Measurements from ENCODE around the gene EXTL1. TPM values are rescaled to one million over a fixed set of nuclear protein-coding genes. Genes with fewer than 3 reads are reported as not detected.

Gene EXTL1
- total RNA-seq, 2 experiments from 2014 or later: not detected

DNA sequence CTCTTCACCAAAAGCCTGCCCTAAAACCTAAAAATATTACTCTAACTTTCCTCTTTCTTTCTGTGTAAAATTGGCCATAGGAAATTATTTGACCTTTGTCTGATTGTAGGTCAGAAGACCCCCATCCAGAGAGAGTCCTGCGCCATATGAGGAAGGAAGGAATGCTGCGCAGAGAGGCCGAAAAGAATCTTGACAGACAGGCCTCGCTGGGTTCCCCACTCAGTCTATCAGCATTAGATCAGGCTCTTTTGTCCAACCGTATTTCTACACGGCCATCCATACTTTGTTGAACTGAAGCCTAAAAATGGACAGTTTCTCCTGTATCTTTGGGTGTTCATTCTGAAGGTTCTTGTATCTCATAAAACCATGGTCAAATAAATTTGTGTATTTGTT is 28.7 kb downstream of the EXTL1 start:
- H3K9me3 ChIP-seq (ENCODE audit: control insufficient read depth in 1 of 2, insufficient read depth in 1 of 2, low read length in 2 of 2): peaks cover 0 to under 1% of the 10 kb centered on the region in 2 experiments
- peaks cover 2% of the 10 kb centered on the region for H3K4me1 ChIP-seq (ENCODE audit: insufficient read depth, low read length)
- H3K36me3 ChIP-seq (ENCODE audit: insufficient read depth, low read length): no peaks in the 10 kb centered on the region
- no peaks in the 10 kb centered on the region for H3K9me3 Mint-ChIP-seq
- H3K4me1 Mint-ChIP-seq (ENCODE audit: low read depth): peaks cover under 1% of the 10 kb centered on the region
- no peak overlapping the region for H3K27ac Mint-ChIP-seq
- H3K27me3 Mint-ChIP-seq: peaks cover 71% of the 10 kb centered on the region
- TF ChIP-seq CTCF (IDR thresholded peaks at IDR 0.05): no peak
- ChIA-PET POLR2A (no interaction called here), CTCF (no interaction called here)
- no peaks in the 10 kb centered on the region for H3K36me3 Mint-ChIP-seq (ENCODE audit: low read depth)
- DNase-seq (no peak), ATAC-seq (ENCODE audit: poor library complexity) (no peak)
- no peak overlapping the region for H3K4me3 Mint-ChIP-seq
- intact Hi-C loops (cut with DNase I, micrococcal nuclease): no loop called here
- no peak overlapping the region for H3K27ac ChIP-seq (ENCODE audit: low read depth in 1 of 2, low read length in 2 of 2)
- H3K4me3 ChIP-seq (ENCODE audit: low read length): no peak overlapping the region
- peaks cover 36 to 44% of the 10 kb centered on the region in 2 experiments for H3K27me3 ChIP-seq (ENCODE audit: control insufficient read depth in 1 of 2, insufficient read depth in 2 of 2, low read length in 2 of 2)

- no peak for TF ChIP-seq CTCF (IDR thresholded peaks at IDR 0.05)
- no peaks in the 10 kb centered on the region for H3K4me1 ChIP-seq (ENCODE audit: insufficient read depth, low read length)
- POLR2A ChIA-PET: interaction anchor here (0.5 kb wide), 1 partner anchor 805 kb away, joined by 4 read pairs; no protein-coding TSS in a partner anchor
These were observed 32.4 kb downstream of the EXTL1 start for GRCh38 chr1:26053718-26054560.

GRCh38 chr1:26055041-26055440 is 33.5 kb downstream of the EXTL1 start:
- Mint-ChIP-seq H3K36me3 (ENCODE audit: low read depth) (no peaks in the 10 kb centered on the region), H3K27me3 (peaks cover 56% of the 10 kb centered on the region), H3K9me3 (no peaks in the 10 kb centered on the region), H3K27ac (no peak overlapping the region), H3K4me3 (no peak overlapping the region), H3K4me1 (ENCODE audit: low read depth) (no peaks in the 10 kb centered on the region)
- Histone ChIP-seq H3K4me3 (ENCODE audit: low read length) (no peak overlapping the region), H3K27ac (ENCODE audit: low read depth in 1 of 2, low read length in 2 of 2) (no peak overlapping the region), H3K4me1 (ENCODE audit: insufficient read depth, low read length) (no peaks in the 10 kb centered on the region), H3K36me3 (ENCODE audit: insufficient read depth, low read length) (no peaks in the 10 kb centered on the region), H3K9me3 (ENCODE audit: control insufficient read depth in 1 of 2, insufficient read depth in 1 of 2, low read length in 2 of 2) (no peaks in the 10 kb centered on the region), H3K27me3 (ENCODE audit: control insufficient read depth in 1 of 2, insufficient read depth in 2 of 2, low read length in 2 of 2) (peaks cover 12 to 15% of the 10 kb centered on the region in 2 experiments)
- TF ChIP-seq CTCF (IDR thresholded peaks at IDR 0.05): no peak
- ATAC-seq (ENCODE audit: poor library complexity) (no peak), DNase-seq (no peak)
- CTCF ChIA-PET: interaction anchor here (1.2 kb wide), 1 partner anchor 210 kb away, joined by 4 read pairs; no protein-coding TSS in a partner anchor
- intact Hi-C loops (cut with DNase I, micrococcal nuclease): no loop called here
- POLR2A ChIA-PET: no interaction called here

More at GRCh38 chr1:26053718-26054560, 32.4 kb downstream of the EXTL1 start:
- intact Hi-C loops (cut with DNase I, micrococcal nuclease): no loop called here
- H3K9me3 Mint-ChIP-seq: no peaks in the 10 kb centered on the region
- H3K36me3 ChIP-seq (ENCODE audit: insufficient read depth, low read length): no peaks in the 10 kb centered on the region
- H3K4me3 ChIP-seq (ENCODE audit: low read length): no peak overlapping the region
- no peaks in the 10 kb centered on the region for H3K36me3 Mint-ChIP-seq (ENCODE audit: low read depth)
- H3K9me3 ChIP-seq (ENCODE audit: control insufficient read depth in 1 of 2, insufficient read depth in 1 of 2, low read length in 2 of 2): no peaks in the 10 kb centered on the region
- H3K4me1 Mint-ChIP-seq (ENCODE audit: low read depth): no peaks in the 10 kb centered on the region
- ATAC-seq (ENCODE audit: poor library complexity) (no peak), DNase-seq (no peak)
- no peak overlapping the region for H3K27ac ChIP-seq (ENCODE audit: low read depth in 1 of 2, low read length in 2 of 2)
- H3K27ac Mint-ChIP-seq: no peak overlapping the region
- peaks cover 61% of the 10 kb centered on the region for H3K27me3 Mint-ChIP-seq
- H3K27me3 ChIP-seq (ENCODE audit: control insufficient read depth in 1 of 2, insufficient read depth in 2 of 2, low read length in 2 of 2): peaks cover 11 to 15% of the 10 kb centered on the region in 2 experiments
- CTCF ChIA-PET: interaction anchor here (1.2 kb wide), 1 partner anchor 209 kb away, joined by 4 read pairs; no protein-coding TSS in a partner anchor
- H3K4me3 Mint-ChIP-seq: no peak overlapping the region
